Lower leg skin (tissue), 3 donors: Measurements from ENCODE around the gene PLAC8L1.

ENCODE experiments used
- CTCF ChIP-seq, 3 donors: fragments of 450-650 bp; IDR thresholded peaks; one replicate each; pipeline ENCODE4 v1.5.1; 2016; ENCODE audit warnings: antibody characterized with exemption in 3 of 3, mild to moderate bottlenecking in 3 of 3, moderate library complexity in 2 of 3
- POLR2A ChIP-seq, 2 donors: fragments of 450-650 bp; IDR thresholded peaks; one replicate each; pipeline ENCODE4 v1.6.1; 2016 to 2017; ENCODE audit warnings: antibody characterized with exemption in 2 of 2, mild to moderate bottlenecking in 1 of 2, moderate library complexity in 1 of 2

- no peak for TF ChIP-seq POLR2A (IDR thresholded peaks at IDR 0.05)
- TF ChIP-seq CTCF (IDR thresholded peaks at IDR 0.05), result no peak
Observed at GRCh38 chr5:146091881-146092280, 13.5 kb downstream of the PLAC8L1 start.
